Gastrocnemius medialis (tissue), 4 donors: ENCODE results near the gene C5orf58. TPM values are rescaled to one million over a fixed set of nuclear protein-coding genes. Genes with fewer than 3 reads are reported as not detected.

Experiments
- ATAC-seq, 2 donors: fragments of 150-250 bp; one replicate each; pipeline ENCODE4 v1.9.1; 2016
- DNase-seq, 2 donors: peaks; one replicate each; pipeline ENCODE4 v3.0.0-alpha.2; 2019
- H3K27ac ChIP-seq, 4 donors: fragments of 200-600 bp; sonication (generic); 1 replicate in 1 of 4; 2 replicates in 3 of 4; pipeline ENCODE4 v1.5.1; 2016 to 2018; ENCODE audit warnings: mild to moderate bottlenecking in 2 of 4, moderate library complexity in 1 of 4
- H3K27me3 ChIP-seq, 3 donors: fragments of 200-600 bp; sonication (generic) in 2 of 3; 1 replicate in 1 of 3; 2 replicates in 2 of 3; pipeline versions ENCODE4 v1.5.1 to v1.6.0; 2016 to 2019; ENCODE audit warnings: mild to moderate bottlenecking in 1 of 3, moderate library complexity in 1 of 3
- H3K36me3 ChIP-seq, 2 donors: fragments of 200-600 bp; sonication (generic) in 1 of 2; one replicate each; pipeline ENCODE4 v1.5.1; 2017 to 2018
- H3K4me1 ChIP-seq, 2 donors: fragments of 200-600 bp; sonication (generic) in 1 of 2; one replicate each; pipeline ENCODE4 v1.5.1; 2016 to 2017; ENCODE audit warnings: mild to moderate bottlenecking in 2 of 2
- H3K4me3 ChIP-seq, 4 donors: fragments of 200-600 bp; sonication (generic) in 3 of 4; 1 replicate in 1 of 4; 2 replicates in 3 of 4; pipeline ENCODE4 v1.5.1; 2016 to 2019; ENCODE audit warnings: mild to moderate bottlenecking in 2 of 4
- H3K9me3 ChIP-seq, 3 donors: fragments of 200-600 bp; sonication (generic) in 2 of 3; 1 replicate in 1 of 3; 2 replicates in 2 of 3; pipeline ENCODE4 v1.5.1; 2016 to 2019
- CTCF ChIP-seq, 5 experiments: fragments of 450-650 bp in 3 of 5; fragments of 200-600 bp in 2 of 5; sonication (generic) in 2 of 5; IDR thresholded peaks in 4 of 5; conservative IDR thresholded peaks in 1 of 5; 1 replicate in 4 of 5; 2 replicates in 1 of 5; pipeline ENCODE4 v1.5.1; 2016 to 2019; ENCODE audit warnings: antibody characterized with exemption in 5 of 5, mild to moderate bottlenecking in 3 of 5, moderate library complexity in 3 of 5
- POLR2A ChIP-seq, 2 donors: fragments of 450-650 bp; IDR thresholded peaks; one replicate each; pipeline ENCODE4 v1.6.1; 2017; ENCODE audit warnings: antibody characterized with exemption in 2 of 2, mild to moderate bottlenecking in 2 of 2, moderate library complexity in 2 of 2
- in situ Hi-C, 4 donors: fragments of 200-750 bp; cut with MboI; loops; one replicate each; pipeline versions ENCODE4 v1.15.0 to v1.8.0; 2017; ENCODE audit warnings: low sequenced_read_pairs in 4 of 4
- intact Hi-C: fragments of 100-400 bp; cut with DNase I; formaldehyde crosslinking; loops from one replicate; pipeline ENCODE4 v1.15.1; 2023; ENCODE audit warnings: low total_unique reads
- total RNA-seq, 4 donors: library from RNA; depleted of rRNA; stranded (reverse); fragments of >200 nt; gene quantifications; one replicate each; pipeline versions ENCODE4 v1.1.0 to v1.2.3, GENCODE V29; 2016

The C5orf58 gene
- total RNA-seq, 4 donors from 2014 or later: not detected

GRCh38 chr5:170292179-170293104 is 59.7 kb downstream of the C5orf58 start:
- in situ Hi-C loops: no loop called here
- intact Hi-C loops: no loop called here
- Histone ChIP-seq H3K4me3 (no peak overlapping the region), H3K4me1 (no peaks in the 10 kb centered on the region), H3K27me3 (no peaks in the 10 kb centered on the region), H3K9me3 (no peaks in the 10 kb centered on the region), H3K27ac (no peak overlapping the region), H3K36me3 (no peaks in the 10 kb centered on the region)
- ATAC-seq (no peak), DNase-seq (no peak)
- TF ChIP-seq CTCF (IDR thresholded peaks at IDR 0.05 in 4 of 5, conservative IDR thresholded peaks at IDR 0.05 in 1 of 5) (no peak), POLR2A (IDR thresholded peaks at IDR 0.05) (no peak)

GRCh38 chr5:170293273-170293672 is 60.5 kb downstream of the C5orf58 start:
- DNase-seq (peak; percentile 29 to 37), ATAC-seq (no peak)
- TF ChIP-seq POLR2A (IDR thresholded peaks at IDR 0.05) (no peak), CTCF (IDR thresholded peaks at IDR 0.05 in 4 of 5, conservative IDR thresholded peaks at IDR 0.05 in 1 of 5) (no peak)
- Histone ChIP-seq H3K27ac (no peak overlapping the region), H3K4me3 (no peak overlapping the region), H3K9me3 (no peaks in the 10 kb centered on the region), H3K36me3 (no peaks in the 10 kb centered on the region), H3K4me1 (peaks cover 0 to 3% of the 10 kb centered on the region in 2 donors), H3K27me3 (no peaks in the 10 kb centered on the region)
- intact Hi-C loops: no loop called here
- in situ Hi-C loops: no loop called here

- ATAC-seq: no peak
- no peak for DNase-seq
- H3K9me3 ChIP-seq: no peaks in the 10 kb centered on the region
- in situ Hi-C loops (no loop called here), intact Hi-C loops (no loop called here)
- no peaks in the 10 kb centered on the region for H3K36me3 ChIP-seq
- H3K27me3 ChIP-seq: no peaks in the 10 kb centered on the region
- H3K4me3 ChIP-seq: no peak overlapping the region
- H3K27ac ChIP-seq: no peak overlapping the region
- H3K4me1 ChIP-seq: peaks cover 0 to 3% of the 10 kb centered on the region in 2 donors
- TF ChIP-seq CTCF (IDR thresholded peaks at IDR 0.05 in 4 of 5, conservative IDR thresholded peaks at IDR 0.05 in 1 of 5): no peak
- no peak for TF ChIP-seq POLR2A (IDR thresholded peaks at IDR 0.05)
These were observed 61.3 kb downstream of the C5orf58 start for GRCh38 chr5:170294057-170294456.

GRCh38 chr5:170294556-170294955 is 61.8 kb downstream of the C5orf58 start:
- Histone ChIP-seq H3K9me3 (no peaks in the 10 kb centered on the region), H3K4me1 (peaks cover 0 to 3% of the 10 kb centered on the region in 2 donors), H3K4me3 (no peak overlapping the region), H3K27me3 (no peaks in the 10 kb centered on the region), H3K27ac (no peak overlapping the region), H3K36me3 (no peaks in the 10 kb centered on the region)
- in situ Hi-C loops (no loop called here), intact Hi-C loops (no loop called here)
- ATAC-seq (no peak), DNase-seq (no peak)
- no peak for TF ChIP-seq CTCF (IDR thresholded peaks at IDR 0.05 in 4 of 5, conservative IDR thresholded peaks at IDR 0.05 in 1 of 5)

Other genes with a start within 250 kb of the C5orf58 start
- not detected for gene FOXI1, start 127.1 kb upstream of the C5orf58 start, total RNA-seq
- gene LCP2, start 64.8 kb downstream of the C5orf58 start, total RNA-seq: 1 to 10 TPM; 1.9 to 3.2 (median 2.3) TPM
- under 1 TPM in 2 of 4 donors, not detected in 2; 0.07 to 0.09 TPM for gene KCNMB1, start 156.4 kb downstream of the C5orf58 start, total RNA-seq